Measurements from ENCODE around the gene MLLT11. TPM values are rescaled to one million over a fixed set of nuclear protein-coding genes. Genes with fewer than 3 reads are reported as not detected.

The MLLT11 gene
- total RNA-seq, 4 donors from 2014 or later: 0.46 to 1.6 (median 1.2) TPM

- 71 to 76% methylated on average over 4 of the region's 4 CpGs for WGBS, 2 donors
- DNase-seq: peak in 1 of 2 donors; percentile 32
- Histone ChIP-seq H3K9me3 (no peaks in the 10 kb centered on the region), H3K36me3 (peaks cover 36 to 46% of the 10 kb centered on the region in 2 donors), H3K27ac (peak overlapping the region; percentile 22 to 98 (median 91)), H3K27me3 (no peaks in the 10 kb centered on the region), H3K4me3 (replicated peaks in 1 of 3) (no peak overlapping the region), H3K4me1 (peaks cover 33 to 35% of the 10 kb centered on the region in 2 donors)
- TF ChIP-seq POLR2A (IDR thresholded peaks at IDR 0.05): peak in 1 of 2 donors; percentile 18
- TF ChIP-seq, protein P1, sequence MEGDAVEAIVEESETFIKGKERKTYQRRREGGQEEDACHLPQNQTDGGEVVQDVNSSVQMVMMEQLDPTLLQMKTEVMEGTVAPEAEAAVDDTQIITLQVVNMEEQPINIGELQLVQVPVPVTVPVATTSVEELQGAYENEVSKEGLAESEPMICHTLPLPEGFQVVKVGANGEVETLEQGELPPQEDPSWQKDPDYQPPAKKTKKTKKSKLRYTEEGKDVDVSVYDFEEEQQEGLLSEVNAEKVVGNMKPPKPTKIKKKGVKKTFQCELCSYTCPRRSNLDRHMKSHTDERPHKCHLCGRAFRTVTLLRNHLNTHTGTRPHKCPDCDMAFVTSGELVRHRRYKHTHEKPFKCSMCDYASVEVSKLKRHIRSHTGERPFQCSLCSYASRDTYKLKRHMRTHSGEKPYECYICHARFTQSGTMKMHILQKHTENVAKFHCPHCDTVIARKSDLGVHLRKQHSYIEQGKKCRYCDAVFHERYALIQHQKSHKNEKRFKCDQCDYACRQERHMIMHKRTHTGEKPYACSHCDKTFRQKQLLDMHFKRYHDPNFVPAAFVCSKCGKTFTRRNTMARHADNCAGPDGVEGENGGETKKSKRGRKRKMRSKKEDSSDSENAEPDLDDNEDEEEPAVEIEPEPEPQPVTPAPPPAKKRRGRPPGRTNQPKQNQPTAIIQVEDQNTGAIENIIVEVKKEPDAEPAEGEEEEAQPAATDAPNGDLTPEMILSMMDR (IDR thresholded peaks at IDR 0.05): no peak
- intact Hi-C loops (cut with DNase I): loop anchor here (5.0 kb wide), 1 partner anchor 48 kb away; the partner anchor contains the start of genes MINDY1 and PRUNE1
These were observed 5.1 kb upstream of the MLLT11 start for GRCh38 chr1:151054971-151055547.

GRCh38 chr1:151055581-151055980 is 4.6 kb upstream of the MLLT11 start:
- Histone ChIP-seq H3K27me3 (no peaks in the 10 kb centered on the region), H3K4me1 (peaks cover 33 to 35% of the 10 kb centered on the region in 2 donors), H3K9me3 (no peaks in the 10 kb centered on the region), H3K27ac (peak overlapping the region; percentile 22 to 98 (median 91)), H3K4me3 (replicated peaks in 1 of 3) (no peak overlapping the region), H3K36me3 (peaks cover 36 to 46% of the 10 kb centered on the region in 2 donors)
- 100% methylated on average over 1 of the region's 2 CpGs for WGBS, 2 donors
- DNase-seq: no peak
- TF ChIP-seq, protein P1 (IDR thresholded peaks at IDR 0.05): no peak
- TF ChIP-seq POLR2A (IDR thresholded peaks at IDR 0.05): no peak
- intact Hi-C loops (cut with DNase I): loop anchor here (5.0 kb wide), 1 partner anchor 48 kb away; the partner anchor contains the start of genes MINDY1 and PRUNE1

DNA sequence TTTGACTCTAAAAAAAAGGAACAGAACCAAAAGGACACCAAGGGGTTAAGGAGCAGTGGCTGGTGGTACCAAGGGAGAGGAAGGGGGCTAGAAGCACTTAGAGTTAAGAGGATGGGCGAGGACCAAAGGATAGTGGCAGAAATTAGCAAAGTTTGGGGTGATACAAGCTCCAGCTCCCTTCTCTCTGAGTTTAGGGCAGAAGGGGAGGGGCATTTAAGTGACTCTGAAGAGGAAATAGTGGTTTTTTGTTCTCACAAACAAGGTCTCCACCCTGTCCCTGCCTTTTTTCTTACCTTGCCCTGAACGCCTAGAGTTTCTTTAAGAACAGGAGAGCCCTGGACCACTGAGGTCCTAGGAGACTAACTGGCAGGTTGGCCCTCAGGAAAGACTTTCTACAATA is 4.0 kb upstream of the MLLT11 start:
- no peaks in the 10 kb centered on the region for H3K27me3 ChIP-seq
- intact Hi-C loops (cut with DNase I): loop anchor here (5.0 kb wide), 1 partner anchor 49 kb away; the partner anchor contains the start of genes MINDY1 and PRUNE1
- no peak overlapping the region for H3K4me3 ChIP-seq (replicated peaks in 1 of 3)
- no peak for TF ChIP-seq POLR2A (IDR thresholded peaks at IDR 0.05)
- TF ChIP-seq, protein P1 (IDR thresholded peaks at IDR 0.05): no peak
- 48% methylated on average over 2 of the region's 2 CpGs for WGBS, 2 donors
- peak overlapping the region; percentile 22 to 98 (median 91) for H3K27ac ChIP-seq
- peaks cover 36 to 46% of the 10 kb centered on the region in 2 donors for H3K36me3 ChIP-seq
- no peaks in the 10 kb centered on the region for H3K9me3 ChIP-seq
- H3K4me1 ChIP-seq: peaks cover 33 to 35% of the 10 kb centered on the region in 2 donors
- DNase-seq: no peak

GRCh38 chr1:151058692-151059091 is 1.5 kb upstream of the MLLT11 start:
- Histone ChIP-seq H3K4me1 (peaks cover 33 to 35% of the 10 kb centered on the region in 2 donors), H3K27ac (peak overlapping the region; percentile 82 to 98 (median 91)), H3K36me3 (peaks cover 19 to 22% of the 10 kb centered on the region in 2 donors), H3K9me3 (no peaks in the 10 kb centered on the region), H3K4me3 (replicated peaks in 1 of 3) (peak overlapping the region; percentile 84 to 97 (median 96)), H3K27me3 (no peaks in the 10 kb centered on the region)
- no peak for TF ChIP-seq POLR2A (IDR thresholded peaks at IDR 0.05)
- TF ChIP-seq, protein P1 (IDR thresholded peaks at IDR 0.05): no peak
- DNase-seq: peak; percentile 83
- 2% methylated on average over 10 of the region's 10 CpGs for WGBS, 2 donors
- intact Hi-C loops (cut with DNase I): loop anchor here (5.0 kb wide), 1 partner anchor 51 kb away; the partner anchor contains the start of genes MINDY1 and PRUNE1

All from thyroid gland (tissue), 4 donors.